SK-N-SH (cell line): Measurements from ENCODE around the gene POGLUT3. TPM values are rescaled to one million over a fixed set of nuclear protein-coding genes. Genes with fewer than 3 reads are reported as not detected.

ENCODE experiments used
- CTCF ChIA-PET: fragments of 300-600, 350-600 bp; formaldehyde crosslinking; extraction: SDS; loops from one replicate; lab custom pipeline; 2021; lab: Yijun Ruan, JAX
- POLR2A ChIA-PET: fragments of 350-600 bp; sonication (Branson Sonifier 250); formaldehyde crosslinking; extraction: SDS; loops from one replicate; lab custom pipeline; 2020; ENCODE audit warnings: antibody characterized with exemption, inconsistent platforms; lab: Yijun Ruan, JAX
- DNase-seq: peaks from one replicate; pipeline ENCODE4 v3.0.0; 2012
- H2AFZ ChIP-seq: fragments of 200-600 bp; sonication (generic); 2 replicates; pipeline ENCODE4 v1.8.1; 2016; ENCODE audit warnings: antibody characterized with exemption, mild to moderate bottlenecking, low read depth
- H3F3A ChIP-seq: fragments of 200-600 bp; sonication (generic); replicated peaks from 2 replicates; pipeline ENCODE3; 2016; ENCODE audit warnings: antibody characterized with exemption, mild to moderate bottlenecking; ENCODE audit not compliant: insufficient read depth
- H3K27ac ChIP-seq, 2 experiments: fragments of 200-500 bp in 1 of 2; fragments of 200-600 bp in 1 of 2; sonication (Bioruptor generic) in 1 of 2; sonication (generic), shearing (Covaris generic) in 1 of 2; 2 replicates each; pipeline versions ENCODE4 v1.5.1 to v1.6.1; 2014 to 2016; ENCODE audit warnings: low read depth in 2 of 2, inconsistent platforms in 1 of 2, low read length in 1 of 2, mild to moderate bottlenecking in 1 of 2, mixed read lengths in 1 of 2
- H3K27me3 ChIP-seq: fragments of 200-600 bp; sonication (generic), shearing (Covaris generic); 2 replicates; pipeline ENCODE4 v1.6.1; 2016; ENCODE audit warnings: mixed run types; ENCODE audit not compliant: insufficient read depth
- H3K36me3 ChIP-seq, 2 experiments: fragments of 200-500 bp in 1 of 2; fragments of 200-600 bp in 1 of 2; sonication (Bioruptor generic) in 1 of 2; sonication (generic) in 1 of 2; replicated peaks in 1 of 2; 2 replicates each; pipeline versions ENCODE3 to v1.5.1; 2014 to 2016; ENCODE audit warnings: low read length in 1 of 2, mild to moderate bottlenecking in 1 of 2; ENCODE audit not compliant: insufficient read depth in 2 of 2, control insufficient read depth in 1 of 2
- H3K4me1 ChIP-seq, 2 experiments: fragments of 200-500 bp in 1 of 2; fragments of 200-600 bp in 1 of 2; sonication (Bioruptor generic) in 1 of 2; sonication (generic), shearing (Covaris generic) in 1 of 2; 2 replicates each; pipeline versions ENCODE4 v1.5.1 to v1.6.1; 2014 to 2016; ENCODE audit warnings: low read depth in 1 of 2, low read length in 1 of 2, mixed run types in 1 of 2; ENCODE audit not compliant: insufficient read depth in 2 of 2, control insufficient read depth in 1 of 2
- H3K4me2 ChIP-seq: fragments of 200-600 bp; sonication (generic), shearing (Covaris generic); 2 replicates; pipeline ENCODE4 v1.6.1; 2017; ENCODE audit warnings: mixed run types
- H3K4me3 ChIP-seq, 2 experiments: fragments of 200-500 bp in 1 of 2; fragments of 200-600 bp in 1 of 2; sonication (Bioruptor generic) in 1 of 2; sonication (generic), shearing (Covaris generic) in 1 of 2; 2 replicates each; pipeline versions ENCODE4 v1.5.1 to v1.8.1; 2014 to 2016; ENCODE audit warnings: low read depth in 2 of 2, inconsistent platforms in 1 of 2, low read length in 1 of 2, mild to moderate bottlenecking in 1 of 2, mixed read lengths in 1 of 2, moderate library complexity in 1 of 2
- H3K79me2 ChIP-seq: fragments of 200-600 bp; sonication (generic); 2 replicates; pipeline ENCODE4 v1.8.1; 2017; ENCODE audit warnings: mild to moderate bottlenecking; ENCODE audit not compliant: insufficient read depth
- H3K9ac ChIP-seq: fragments of 200-600 bp; sonication (generic); 2 replicates; pipeline ENCODE4 v1.6.1; 2017; ENCODE audit warnings: mixed run types
- H3K9me2 ChIP-seq: fragments of 200-600 bp; sonication (generic); 2 replicates; pipeline ENCODE4 v1.6.1; 2017; ENCODE audit warnings: mixed run types
- H3K9me3 ChIP-seq: fragments of 200-600 bp; sonication (generic); 2 replicates; pipeline ENCODE4 v1.6.1; 2017; ENCODE audit warnings: mixed run types, mild to moderate bottlenecking, moderate library complexity
- H4K20me1 ChIP-seq: fragments of 200-600 bp; sonication (generic); 2 replicates; pipeline ENCODE4 v1.6.1; 2017; ENCODE audit warnings: mild to moderate bottlenecking, mixed run types; ENCODE audit not compliant: insufficient read depth
- CHD2 ChIP-seq: fragments of 150-350 bp; IDR thresholded peaks from 2 replicates; pipeline ENCODE4 v1.6.1; 2018; ENCODE audit warnings: low read length; ENCODE audit not compliant: partially characterized antibody
- ELF1 ChIP-seq: IDR thresholded peaks from 2 replicates; pipeline ENCODE4 v1.4.0; 2012
- GATA2 ChIP-seq: sonication (generic); formaldehyde crosslinking; IDR thresholded peaks from 2 replicates; pipeline ENCODE4 v1.5.0; 2020; ENCODE audit warnings: mild to moderate bottlenecking, missing genetic modification reagents
- MAX ChIP-seq: IDR thresholded peaks from 2 replicates; pipeline ENCODE4 v1.4.0; 2012; ENCODE audit warnings: low read depth
- NRF1 ChIP-seq: IDR thresholded peaks from 2 replicates; pipeline ENCODE4 v1.6.1; 2012; ENCODE audit warnings: low read depth, mild to moderate bottlenecking, low read length
- PBX3 ChIP-seq: IDR thresholded peaks from 2 replicates; pipeline ENCODE4; 2012
- POLR2AphosphoS5 ChIP-seq: IDR thresholded peaks from 2 replicates; pipeline ENCODE4 v1.6.1; 2012; ENCODE audit warnings: low read depth, low read length
- RCOR1 ChIP-seq: fragments of 150-350 bp; IDR thresholded peaks from 2 replicates; pipeline ENCODE4 v1.6.1; 2017; ENCODE audit warnings: antibody characterized with exemption, low read length
- RFX5 ChIP-seq: IDR thresholded peaks from 2 replicates; pipeline ENCODE4 v1.6.1; 2012; ENCODE audit warnings: mild to moderate bottlenecking, improper control_type of control experiment, low read length
- USF2 ChIP-seq: fragments of 150-350 bp; IDR thresholded peaks from 2 replicates; pipeline ENCODE4 v1.6.1; 2017; ENCODE audit warnings: antibody characterized with exemption, low read length, low read depth, borderline replicate concordance
- ZBTB33 ChIP-seq: IDR thresholded peaks from 2 replicates; pipeline ENCODE4 v1.4.0; 2012; ENCODE audit warnings: low read depth, borderline replicate concordance
- WGBS: methylation state at CpG from one replicate; pipeline ENCODE4 v1.1.6; 2017; ENCODE audit warnings: low lambda C conversion rate; 5-methylcytosine and 5-hydroxymethylcytosine counted together
- polyA plus RNA-seq, 3 experiments: library from polyadenylated mRNA; depleted of rRNA; stranded (reverse); fragments of >200 nt; gene quantifications; 2 replicates each; pipeline ENCODE4 v1.2.3, GENCODE V29; 2012

POGLUT3 gene
- polyA plus RNA-seq, 1 of the 3 experiments (the other 2 are of a cell fraction), result 26.3 TPM

- Histone ChIP-seq H3K9ac (no peak overlapping the region), H3K27ac (no peak overlapping the region), H4K20me1 (no peaks in the 10 kb centered on the region), H3F3A (peaks cover 1% of the 10 kb centered on the region), H2AFZ (no peak overlapping the region), H3K9me2 (no peaks in the 10 kb centered on the region), H3K36me3 (peaks cover 10 to 15% of the 10 kb centered on the region in 2 experiments), H3K4me3 (no peak overlapping the region), H3K27me3 (no peaks in the 10 kb centered on the region), H3K4me2 (no peak overlapping the region), H3K4me1 (peaks cover 0 to 3% of the 10 kb centered on the region in 2 experiments; a peak in 2 of 4 replicates), H3K9me3 (no peaks in the 10 kb centered on the region), H3K79me2 (peaks cover 15% of the 10 kb centered on the region; the same call in 1 of the 2 replicates)
- TF ChIP-seq MAX (no peak), GATA2 (CRISPR knock-in tag) (no peak), USF2 (no peak), ELF1 (no peak), ZBTB33 (no peak)
- ChIA-PET CTCF (no interaction called here), POLR2A (interaction anchor here (0.6 kb wide), 1 partner anchor 111 kb away, joined by 3 read pairs; no protein-coding TSS in a partner anchor)
- 94% methylated on average over 3 of the region's 3 CpGs for WGBS
- no peak for DNase-seq
Measured at GRCh38 chr11:108491936-108492335, 6.2 kb downstream of the POGLUT3 start.

GRCh38 chr11:108486828-108487227 is 11.4 kb downstream of the POGLUT3 start:
- no peak for DNase-seq
- H3K9me3 ChIP-seq, result no peaks in the 10 kb centered on the region
- CTCF ChIA-PET, result no interaction called here
- H3K79me2 ChIP-seq, result no peaks in the 10 kb centered on the region
- no peaks in the 10 kb centered on the region for H3K9me2 ChIP-seq
- no peak overlapping the region for H3K4me2 ChIP-seq
- H3F3A ChIP-seq, result no peaks in the 10 kb centered on the region
- H2AFZ ChIP-seq, result no peak overlapping the region
- 95% methylated on average over 3 of the region's 3 CpGs for WGBS
- H3K36me3 ChIP-seq, result peaks cover 20 to 34% of the 10 kb centered on the region in 2 experiments
- H3K4me1 ChIP-seq, result no peaks in the 10 kb centered on the region
- POLR2A ChIA-PET, result no interaction called here
- no peak overlapping the region for H3K27ac ChIP-seq
- TF ChIP-seq CHD2 (no peak), NRF1 (no peak), PBX3 (no peak), POLR2AphosphoS5 (no peak), RFX5 (no peak), RCOR1 (no peak)
- H3K27me3 ChIP-seq, result no peaks in the 10 kb centered on the region
- H3K9ac ChIP-seq, result no peak overlapping the region
- H3K4me3 ChIP-seq, result no peak overlapping the region
- no peaks in the 10 kb centered on the region for H4K20me1 ChIP-seq
